Spleen (tissue), 7 donors: ENCODE results near the gene SEC24D.

ENCODE experiments used
- CTCF ChIP-seq, 11 experiments: fragments of 200-600 bp in 7 of 11; fragments of 450-650 bp in 4 of 11; sonication (generic) in 4 of 11; IDR thresholded peaks in 8 of 11; conservative IDR thresholded peaks in 3 of 11; 1 replicate in 7 of 11; 2 replicates in 4 of 11; pipeline versions ENCODE4 v1.4.0 to v1.8.0; 2016 to 2021; ENCODE audit warnings: antibody characterized with exemption in 11 of 11, inconsistent platforms in 4 of 11, mild to moderate bottlenecking in 1 of 11
- POLR2A ChIP-seq, 3 donors: fragments of 450-650 bp; IDR thresholded peaks; one replicate each; pipeline ENCODE4 v1.5.1; 2017; ENCODE audit warnings: antibody characterized with exemption in 3 of 3, mild to moderate bottlenecking in 1 of 3
- POLR2AphosphoS5 ChIP-seq, 3 donors: sonication (generic); formaldehyde crosslinking; IDR thresholded peaks; one replicate each; pipeline ENCODE4 v1.5.1; 2017; ENCODE audit warnings: antibody characterized with exemption in 3 of 3
- donor health status: DM: no; HTN: no; CAD: no; lungs with moderate emphysema.
- donor health status: DM: no; HTN: no; CAD: no.
- donor health status: DM: no; HTN: no; CAD: no.

DNA sequence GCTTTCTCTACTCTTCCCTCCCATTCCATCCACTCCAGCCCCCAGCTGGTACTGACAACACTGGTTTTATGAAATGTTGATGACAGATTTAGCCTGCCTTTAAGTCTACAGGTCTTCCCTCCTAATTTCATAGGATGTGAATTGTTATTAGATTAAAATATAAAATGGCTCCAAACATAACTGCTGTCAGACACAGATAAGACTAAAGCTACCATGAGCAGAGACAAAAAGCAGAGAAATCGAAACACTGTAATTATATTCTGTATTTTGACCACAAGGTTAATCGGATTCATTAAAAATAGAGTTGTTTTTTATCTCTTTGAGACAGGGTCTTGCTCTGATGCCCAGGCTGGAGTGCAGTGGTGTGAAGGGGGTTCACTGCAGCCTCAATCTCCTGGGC is 28.3 kb downstream of the SEC24D start:
- TF ChIP-seq POLR2A (IDR thresholded peaks at IDR 0.05) (no peak), CTCF (IDR thresholded peaks at IDR 0.05 in 8 of 11, conservative IDR thresholded peaks at IDR 0.05 in 3 of 11) (no peak), POLR2AphosphoS5 (IDR thresholded peaks at IDR 0.05) (no peak)
